Adrenal gland (tissue), 12 donors: ENCODE data around the gene ARMH3. TPM values are rescaled to one million over a fixed set of nuclear protein-coding genes. Genes with fewer than 3 reads are reported as not detected.
"Not testable (repeated sequence)": the region's sequence is repeated elsewhere in the genome, so short reads cannot be mapped to it uniquely, and the experiment has no call there.

Experiments
- DNase-seq, 7 donors: peaks; one replicate each; pipeline ENCODE4 v3.0.0-alpha.2; 2019 to 2020
- H3K27ac ChIP-seq, 5 donors: fragments of 200-600 bp; sonication (generic) in 4 of 5; 1 replicate in 3 of 5; 2 replicates in 2 of 5; pipeline versions ENCODE4 v1.5.1 to v1.8.0; 2016 to 2020; ENCODE audit warnings: mild to moderate bottlenecking in 1 of 5
- H3K27me3 ChIP-seq: fragments of 200-600 bp; 2 replicates; pipeline ENCODE4 v1.8.0; 2021
- H3K36me3 ChIP-seq, 2 donors: fragments of 200-600 bp; replicated peaks in 1 of 2; 1 replicate in 1 of 2; 2 replicates in 1 of 2; pipeline versions ENCODE4 v1.5.1 to v1.8.0; 2018 to 2022
- H3K4me1 ChIP-seq, 2 donors: fragments of 200-600 bp; replicated peaks in 1 of 2; 1 replicate in 1 of 2; 2 replicates in 1 of 2; pipeline versions ENCODE4 v1.5.1 to v1.8.0; 2018 to 2021
- H3K4me3 ChIP-seq, 4 donors: fragments of 200-600 bp; sonication (generic) in 3 of 4; one replicate each; pipeline ENCODE4 v1.5.1; 2016 to 2018
- H3K9me3 ChIP-seq, 3 donors: fragments of 200-600 bp; sonication (generic) in 1 of 3; replicated peaks in 1 of 3; 1 replicate in 2 of 3; 2 replicates in 1 of 3; pipeline versions ENCODE4 v1.5.1 to v1.8.0; 2016 to 2021
- POLR2A ChIP-seq, 2 donors: fragments of 450-650 bp; IDR thresholded peaks; one replicate each; pipeline ENCODE4 v1.6.1; 2017; ENCODE audit warnings: antibody characterized with exemption in 2 of 2, mild to moderate bottlenecking in 2 of 2, moderate library complexity in 1 of 2
- WGBS, 4 donors: extraction: QIAGEN DNeasy Blood & Tissue Kit in 2 of 4; methylation state at CpG; one replicate each; pipeline versions ENCODE4 v1.1.5 to v1.1.7; 2013 to 2017; 5-methylcytosine and 5-hydroxymethylcytosine counted together
- intact Hi-C, 2 donors: fragments of 100-400 bp; cut with DNase I; formaldehyde crosslinking; loops; one replicate each; pipeline versions ENCODE4 v1.14.1 to v1.15.0; 2022 to 2023
- polyA plus RNA-seq, 3 donors: library from polyadenylated mRNA; stranded (reverse); fragments of 200-250 nt in 2 of 3; fragments of 350-450 nt in 1 of 3; fragmentation: Illumina TruSeq in 1 of 3; extraction: RNeasy Lipid Tissue Mini Kit (QIAGEN cat#74804) in 1 of 3; gene quantifications; one replicate each; pipeline ENCODE4 v1.2.3, GENCODE V29; 2013 to 2014
- total RNA-seq, 9 donors: library from RNA; depleted of rRNA in 4 of 9; stranded (reverse); fragments of >200 nt in 4 of 9; fragments of 120-200 nt in 1 of 9; fragmentation: NEBNext Ultra II Directional in 1 of 9; extraction: Animal tissue kit (Norgen Biotek cat#: 25700) in 1 of 9; gene quantifications; one replicate each; pipeline versions ENCODE4 v1.1.0 to v1.2.4, GENCODE V29; 2013 to 2023
- TF ChIP-seq, protein P1 (sequence below), 6 experiments: fragments of 450-650 bp in 4 of 6; fragments of 200-600 bp in 2 of 6; sonication (generic) in 1 of 6; IDR thresholded peaks; 1 replicate in 5 of 6; 2 replicates in 1 of 6; pipeline versions ENCODE4 v1.5.1 to v1.8.0; 2016 to 2021; ENCODE audit warnings: antibody characterized with exemption in 6 of 6, mild to moderate bottlenecking in 2 of 6, moderate library complexity in 1 of 6
- donor health status: healthy with polysubstance abuse.
- donor health status: Bipolar disorder and iron deficiency.
- donor health status: DM: yes; HTN: yes; CAD: no.
- donor health status: DM: no; HTN: no; CAD: no.
- donor health status: DM: no; HTN: no; CAD: no.
- donor health status: DM: yes; HTN: yes; CAD: no.

ARMH3 gene
- total and polyA plus RNA-seq, 12 donors, result 12.6 to 29.7 (median 17.4) TPM

DNA sequence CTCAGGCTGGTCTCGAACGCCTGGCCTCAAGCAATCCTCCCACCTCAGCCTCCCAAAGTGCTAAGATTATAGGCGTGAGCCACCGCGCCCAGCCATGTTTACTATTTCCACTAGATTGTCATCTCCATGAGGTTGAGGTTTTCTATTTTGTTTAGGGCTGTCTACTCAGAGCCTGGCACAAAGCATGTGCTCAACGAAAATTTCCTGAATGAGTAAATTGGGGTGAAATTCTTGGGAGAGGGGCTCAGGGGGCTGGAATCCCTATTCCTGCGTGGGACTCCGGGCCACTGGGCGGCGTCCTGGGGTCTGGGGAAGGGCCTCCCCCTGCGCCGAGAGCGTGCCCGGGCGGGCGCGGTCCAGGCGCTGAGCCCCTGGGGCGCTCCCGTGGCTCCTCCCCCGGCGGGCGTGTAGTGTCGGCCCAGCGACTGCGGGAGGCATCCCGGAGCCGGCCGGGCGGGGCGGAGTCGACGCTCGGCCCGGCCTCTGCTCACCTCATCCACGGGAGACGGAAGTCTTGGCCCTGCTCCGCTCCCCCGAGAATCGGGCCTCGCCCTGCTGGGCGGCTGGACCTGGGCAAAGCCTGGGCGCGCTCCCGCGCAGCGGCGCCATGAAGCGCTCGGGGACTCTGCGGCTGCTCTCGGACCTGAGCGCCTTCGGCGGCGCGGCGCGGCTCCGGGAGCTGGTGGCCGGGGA, 9.0 kb upstream of the ARMH3 start, which contains the start of gene HPS6:
Gene HPS6 (plus strand): TSS at position 482 of the 693 bp plus-strand sequence. CDS start 126 bp downstream, at position 608.
- TF ChIP-seq, protein P1, sequence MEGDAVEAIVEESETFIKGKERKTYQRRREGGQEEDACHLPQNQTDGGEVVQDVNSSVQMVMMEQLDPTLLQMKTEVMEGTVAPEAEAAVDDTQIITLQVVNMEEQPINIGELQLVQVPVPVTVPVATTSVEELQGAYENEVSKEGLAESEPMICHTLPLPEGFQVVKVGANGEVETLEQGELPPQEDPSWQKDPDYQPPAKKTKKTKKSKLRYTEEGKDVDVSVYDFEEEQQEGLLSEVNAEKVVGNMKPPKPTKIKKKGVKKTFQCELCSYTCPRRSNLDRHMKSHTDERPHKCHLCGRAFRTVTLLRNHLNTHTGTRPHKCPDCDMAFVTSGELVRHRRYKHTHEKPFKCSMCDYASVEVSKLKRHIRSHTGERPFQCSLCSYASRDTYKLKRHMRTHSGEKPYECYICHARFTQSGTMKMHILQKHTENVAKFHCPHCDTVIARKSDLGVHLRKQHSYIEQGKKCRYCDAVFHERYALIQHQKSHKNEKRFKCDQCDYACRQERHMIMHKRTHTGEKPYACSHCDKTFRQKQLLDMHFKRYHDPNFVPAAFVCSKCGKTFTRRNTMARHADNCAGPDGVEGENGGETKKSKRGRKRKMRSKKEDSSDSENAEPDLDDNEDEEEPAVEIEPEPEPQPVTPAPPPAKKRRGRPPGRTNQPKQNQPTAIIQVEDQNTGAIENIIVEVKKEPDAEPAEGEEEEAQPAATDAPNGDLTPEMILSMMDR (IDR thresholded peaks at IDR 0.05), result peak in 1 of 6 experiments; percentile 4
- peak; percentile 78 to 82 for TF ChIP-seq POLR2A (IDR thresholded peaks at IDR 0.05)
- H3K4me3 ChIP-seq, result peak within 1 kb of the TSS; percentile 59 to 98 (median 88)
- no peaks in the 10 kb centered on the region for H3K27me3 ChIP-seq
- H3K9me3 ChIP-seq, result no peaks in the 10 kb centered on the region
- WGBS, 4 donors, result 1 to 5% (median 2%) methylated on average over 11 to 61 of the region's 61 CpGs
- peaks cover 11 to 15% of the 10 kb centered on the region in 2 donors for H3K4me1 ChIP-seq
- H3K36me3 ChIP-seq, result no peaks in the 10 kb centered on the region
- H3K27ac ChIP-seq, result peak within 1 kb of the TSS; percentile 74 to 95 (median 87)
- peak; percentile 88 to 93 (median 90) for DNase-seq
- intact Hi-C loops, result loop anchor here in 1 of 2 donors (10.0 kb wide), 1 partner anchor 230 kb away; no protein-coding TSS in a partner anchor

DNA sequence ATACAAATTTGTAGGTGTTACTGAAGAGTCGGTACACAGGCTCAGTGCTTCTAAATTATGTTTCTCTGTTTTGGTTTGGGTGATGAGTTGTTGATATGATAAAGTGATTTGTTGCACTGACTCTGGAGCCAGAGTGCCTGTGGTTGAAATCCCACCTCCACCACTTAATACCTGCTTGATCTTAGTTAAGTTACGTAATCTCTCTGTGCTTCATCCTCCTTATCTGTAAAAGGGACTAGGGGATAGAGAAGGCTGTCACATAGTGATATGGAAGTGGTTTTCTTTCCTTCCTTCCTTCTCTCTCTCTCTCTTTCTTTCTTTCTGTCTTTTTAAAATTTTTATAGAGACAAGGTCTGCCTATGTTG, 8.5 kb upstream of the ARMH3 start:
- 50 to 60% (median 55%) methylated on average over 2 of the region's 2 CpGs for WGBS, 4 donors
- intact Hi-C loops, result loop anchor here in 1 of 2 donors (10.0 kb wide), 1 partner anchor 230 kb away; no protein-coding TSS in a partner anchor
- H3K27me3 ChIP-seq, result no peaks in the 10 kb centered on the region
- peaks cover 11 to 15% of the 10 kb centered on the region in 2 donors for H3K4me1 ChIP-seq
- peak overlapping the region in 1 of 4 donors; percentile 79 for H3K4me3 ChIP-seq
- H3K9me3 ChIP-seq, result no peaks in the 10 kb centered on the region
- H3K36me3 ChIP-seq, result no peaks in the 10 kb centered on the region
- no peak for DNase-seq
- H3K27ac ChIP-seq, result peak overlapping the region in 4 of 5 donors; percentile 79 to 95 (median 90)
- TF ChIP-seq POLR2A (IDR thresholded peaks at IDR 0.05), result no peak
- TF ChIP-seq, protein P1 (IDR thresholded peaks at IDR 0.05), result no peak

DNA sequence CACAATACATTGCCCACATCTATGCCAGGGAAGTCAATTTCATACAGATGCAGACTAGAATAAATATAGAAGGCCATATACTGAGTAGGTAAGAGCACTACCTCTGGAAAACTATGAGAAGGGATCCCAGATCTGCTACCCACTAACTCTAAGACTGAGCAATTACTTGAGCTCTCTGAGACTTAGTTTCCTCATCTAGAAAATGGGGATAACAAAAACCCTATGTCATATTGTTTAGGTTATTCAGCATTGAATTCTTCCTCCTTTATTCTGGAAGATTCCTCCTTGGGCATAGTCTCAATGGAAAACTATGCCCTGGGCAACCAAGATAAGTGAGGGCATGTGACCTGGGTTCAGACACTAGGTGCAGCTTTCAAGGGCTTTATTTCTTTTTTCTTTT, 4.0 kb upstream of the ARMH3 start:
- peaks cover 0 to 3% of the 10 kb centered on the region in 2 donors for H3K4me1 ChIP-seq
- no peaks in the 10 kb centered on the region for H3K9me3 ChIP-seq
- no peak overlapping the region for H3K27ac ChIP-seq
- H3K4me3 ChIP-seq, result no peak overlapping the region
- H3K36me3 ChIP-seq, result no peaks in the 10 kb centered on the region
- H3K27me3 ChIP-seq, result no peaks in the 10 kb centered on the region
- intact Hi-C loops, result loop anchor here in 1 of 2 donors (10.0 kb wide), 1 partner anchor 225 kb away; no protein-coding TSS in a partner anchor
- TF ChIP-seq POLR2A (IDR thresholded peaks at IDR 0.05), result no peak
- TF ChIP-seq, protein P1 (IDR thresholded peaks at IDR 0.05), result no peak
- DNase-seq, result no peak

GRCh38 chr10:102054881-102055646, 909 bp downstream of the ARMH3 start:
- H3K36me3 ChIP-seq, intact Hi-C loops, H3K9me3 ChIP-seq, H3K27me3 ChIP-seq: not testable (repeated sequence)
- peak overlapping the region; percentile 91 to 97 (median 96) for H3K27ac ChIP-seq
- 65 to 69% (median 67%) methylated on average over 33 to 34 of the region's 34 CpGs for WGBS, 4 donors
- peaks cover 0 to 33% of the 10 kb centered on the region in 2 donors for H3K4me1 ChIP-seq
- peak in 5 of 7 donors; percentile 37 to 65 (median 42) for DNase-seq
- peak overlapping the region; percentile 66 to 95 (median 85) for H3K4me3 ChIP-seq
